Caki2 (cell line): ENCODE results near the gene TLCD1. TPM values are rescaled to one million over a fixed set of nuclear protein-coding genes. Genes with fewer than 3 reads are reported as not detected.

Source experiments
- DNase-seq: peaks from one replicate; pipeline ENCODE4 v3.0.0-alpha.2; 2015; ENCODE audit warnings: low read depth
- in situ Hi-C: cut with HindIII; loops from 2 replicates; pipeline ENCODE4 v1.10.0; 2016; ENCODE audit warnings: low sequenced_read_pairs, low pct_unique_long_range_greater_than_20kb, mixed read lengths
- total RNA-seq: library from RNA; depleted of rRNA; stranded (reverse); fragments of >200 nt; shearing (Covaris generic); gene quantifications from 2 replicates; pipeline ENCODE4 v1.2.3, GENCODE V29; 2014; ENCODE audit warnings: low replicate concordance

Gene TLCD1
- total RNA-seq, 1 experiment from 2014 or later: 43.5 TPM

- no peak for DNase-seq
- in situ Hi-C loops: no loop called here
Measured at GRCh38 chr17:28747801-28748750, 22.0 kb upstream of the TLCD1 start.

- in situ Hi-C loops: no loop called here
- DNase-seq: no peak
Measured at GRCh38 chr17:28747051-28747691, 21.1 kb upstream of the TLCD1 start.

GRCh38 chr17:28746611-28747050, 20.6 kb upstream of the TLCD1 start:
- DNase-seq: peak; percentile 93
- in situ Hi-C loops: no loop called here

DNA sequence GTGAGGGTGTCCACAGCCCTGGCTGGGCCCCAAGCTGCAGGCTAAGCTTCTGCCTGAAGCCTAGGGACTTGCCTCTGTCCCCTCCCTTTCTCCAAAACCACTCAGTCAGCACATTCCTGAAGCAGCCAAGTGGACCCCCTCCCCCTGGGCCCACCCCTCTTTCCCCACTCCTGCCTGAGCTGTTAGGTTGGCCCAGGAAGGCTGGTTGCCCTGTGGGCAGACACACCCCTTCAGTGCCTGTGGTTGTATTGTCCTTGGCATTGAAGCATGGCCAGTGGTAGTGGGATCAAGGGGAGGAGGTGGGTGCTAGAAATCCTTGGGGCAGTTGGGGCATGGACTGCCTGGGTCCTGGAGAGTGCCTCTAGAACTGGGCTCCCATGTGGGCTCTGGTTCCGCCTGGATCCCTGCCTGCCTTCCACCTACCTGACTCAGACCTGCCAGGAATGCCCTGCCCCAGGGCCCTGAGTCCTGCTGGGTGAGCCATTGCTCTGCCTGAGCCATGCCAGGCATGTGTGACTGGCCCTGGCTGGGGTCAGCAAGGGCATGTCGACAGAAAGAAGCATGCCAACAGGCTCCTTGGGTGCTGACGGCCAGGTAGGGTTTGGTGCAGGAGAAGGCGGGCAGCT, 19.9 kb upstream of the TLCD1 start:
- in situ Hi-C loops: no loop called here
- peak; percentile 81 for DNase-seq

DNA sequence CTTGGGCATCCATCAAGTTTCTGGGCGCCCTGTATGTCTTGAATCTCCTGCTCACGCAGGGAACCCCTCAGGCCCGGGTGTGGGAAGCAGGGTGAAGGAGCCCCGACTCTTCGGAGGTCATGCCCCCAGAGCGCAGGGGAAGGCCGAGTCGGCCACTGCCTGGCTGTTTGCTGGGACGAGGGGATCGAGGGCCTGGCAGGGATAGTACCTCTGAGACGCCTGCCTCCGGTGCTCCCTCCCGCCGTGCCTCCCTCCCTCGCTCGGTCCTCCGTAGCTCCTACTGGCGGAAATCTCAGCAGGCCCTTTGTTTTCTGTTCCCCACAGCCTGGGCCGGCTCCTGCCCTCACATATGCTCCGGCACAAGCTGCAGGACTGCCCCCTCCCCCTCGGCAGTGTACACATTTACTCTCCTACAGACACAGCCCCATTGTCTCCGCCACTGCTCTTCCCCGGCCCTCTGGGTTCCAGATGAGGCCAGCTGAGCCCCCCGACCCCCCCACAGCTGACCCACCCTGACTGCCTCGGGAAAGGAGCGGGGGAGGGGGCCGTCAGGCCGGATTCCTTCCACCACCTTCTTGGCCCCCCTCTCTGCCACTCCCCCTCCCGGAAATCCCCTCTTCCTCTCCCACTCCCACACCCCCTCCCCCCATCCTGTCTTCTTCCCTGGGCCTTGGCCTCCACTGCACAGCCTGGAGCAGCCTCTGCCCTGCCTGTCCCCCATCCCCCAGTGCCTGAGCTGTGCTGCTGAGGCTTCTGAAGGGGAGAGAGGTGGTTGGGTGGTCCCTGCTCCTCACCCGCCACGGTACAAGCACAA, 19.1 kb upstream of the TLCD1 start:
- DNase-seq: peak; percentile 39
- in situ Hi-C loops: no loop called here

DNA sequence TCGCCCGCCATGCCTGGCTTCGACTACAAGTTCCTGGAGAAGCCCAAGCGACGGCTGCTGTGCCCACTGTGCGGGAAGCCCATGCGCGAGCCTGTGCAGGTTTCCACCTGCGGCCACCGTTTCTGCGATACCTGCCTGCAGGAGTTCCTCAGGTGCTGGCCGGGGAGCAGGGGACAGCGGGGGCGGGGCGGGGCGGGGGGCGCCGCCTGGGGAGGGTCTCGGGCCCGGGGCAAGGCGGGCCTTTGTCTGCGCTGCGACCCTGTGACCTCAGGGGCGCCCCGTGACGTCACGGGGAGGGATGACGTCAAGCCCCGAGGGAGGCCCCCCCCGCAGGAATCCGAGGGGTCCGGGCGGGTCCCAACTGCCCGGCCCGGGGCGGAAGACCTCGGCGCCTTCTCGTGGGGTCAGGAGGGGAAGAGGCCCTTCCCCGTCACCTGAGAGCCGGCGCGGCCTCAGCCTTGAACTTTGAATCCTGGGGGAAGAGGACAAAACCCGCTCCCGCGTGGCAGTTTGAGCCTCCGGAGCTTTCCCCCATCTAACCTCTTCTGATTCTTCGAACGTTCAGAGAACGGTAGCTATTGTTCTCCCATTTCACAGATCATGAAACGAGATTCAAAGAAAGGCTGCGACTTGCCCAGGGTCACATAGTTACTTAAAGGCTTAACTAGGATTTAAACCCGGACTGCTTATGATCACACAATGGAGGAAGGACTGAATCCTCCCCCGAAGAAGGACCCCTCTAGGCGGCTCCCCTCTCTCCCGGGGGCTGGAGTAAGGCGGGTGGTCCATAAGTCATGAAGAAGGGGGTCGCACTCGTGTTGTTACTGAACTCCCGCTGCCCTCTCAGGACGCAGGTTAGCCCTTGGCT, 18.3 kb upstream of the TLCD1 start:
- in situ Hi-C loops: no loop called here

GRCh38 chr17:28743243-28744103, 17.4 kb upstream of the TLCD1 start, which contains the start of gene TRAF4:
TSS of gene TRAF4 (plus strand) at chr17:28744011. CDS start at chr17:28744113, 102 bp downstream.
- peak; percentile 93 for DNase-seq
- in situ Hi-C loops: no loop called here

More for the DNA sequence above, 18.3 kb upstream of the TLCD1 start:
- DNase-seq: peak; percentile 43

DNA sequence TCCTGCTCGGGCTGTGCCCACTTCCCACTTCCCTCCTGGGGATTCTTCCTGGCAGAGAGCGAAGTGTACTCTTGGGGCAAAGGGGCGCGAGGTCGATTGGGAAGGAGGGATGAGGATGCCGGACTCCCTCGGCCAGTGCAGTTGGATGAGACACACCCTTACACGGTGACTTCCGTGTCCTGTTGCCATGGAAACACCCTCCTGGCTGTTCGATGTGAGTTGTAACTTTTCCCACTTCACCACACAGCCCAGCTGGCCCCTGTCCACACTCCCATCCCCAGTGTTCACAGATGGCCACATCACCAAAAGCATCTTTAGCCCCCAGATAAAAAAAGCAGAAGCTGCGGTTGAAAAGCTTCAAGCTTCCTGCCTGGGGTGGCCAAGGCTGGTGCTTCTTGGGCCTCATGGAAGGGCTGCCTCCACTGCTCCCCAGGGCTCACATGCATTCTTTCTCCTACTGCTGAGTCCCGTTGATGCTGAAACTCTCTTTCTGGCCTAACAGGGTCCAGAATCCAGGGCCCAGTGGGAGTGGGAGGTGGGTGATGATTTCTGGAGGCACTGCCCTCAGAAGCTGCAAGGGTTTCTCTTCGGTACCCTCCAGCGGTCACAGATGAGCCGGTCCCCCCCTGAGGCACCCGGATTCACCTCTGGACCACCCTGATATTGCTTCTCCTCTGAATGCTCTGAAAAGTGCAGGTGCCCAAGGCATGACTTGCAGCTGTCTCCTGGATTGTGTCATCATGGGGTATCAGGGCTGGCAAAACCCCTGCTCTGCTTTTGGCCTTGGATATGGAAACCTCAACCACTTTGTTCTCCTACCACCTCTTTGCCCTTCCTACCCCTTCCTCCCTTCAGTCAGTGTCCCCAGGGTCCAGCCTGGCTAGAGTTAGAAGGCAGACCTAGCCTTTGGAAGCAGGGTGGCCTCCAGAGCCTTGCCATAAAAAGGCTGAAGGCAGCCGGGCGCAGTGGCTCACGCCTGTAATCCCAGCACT, 15.6 kb upstream of the TLCD1 start:
- in situ Hi-C loops: no loop called here
- no peak for DNase-seq

DNA sequence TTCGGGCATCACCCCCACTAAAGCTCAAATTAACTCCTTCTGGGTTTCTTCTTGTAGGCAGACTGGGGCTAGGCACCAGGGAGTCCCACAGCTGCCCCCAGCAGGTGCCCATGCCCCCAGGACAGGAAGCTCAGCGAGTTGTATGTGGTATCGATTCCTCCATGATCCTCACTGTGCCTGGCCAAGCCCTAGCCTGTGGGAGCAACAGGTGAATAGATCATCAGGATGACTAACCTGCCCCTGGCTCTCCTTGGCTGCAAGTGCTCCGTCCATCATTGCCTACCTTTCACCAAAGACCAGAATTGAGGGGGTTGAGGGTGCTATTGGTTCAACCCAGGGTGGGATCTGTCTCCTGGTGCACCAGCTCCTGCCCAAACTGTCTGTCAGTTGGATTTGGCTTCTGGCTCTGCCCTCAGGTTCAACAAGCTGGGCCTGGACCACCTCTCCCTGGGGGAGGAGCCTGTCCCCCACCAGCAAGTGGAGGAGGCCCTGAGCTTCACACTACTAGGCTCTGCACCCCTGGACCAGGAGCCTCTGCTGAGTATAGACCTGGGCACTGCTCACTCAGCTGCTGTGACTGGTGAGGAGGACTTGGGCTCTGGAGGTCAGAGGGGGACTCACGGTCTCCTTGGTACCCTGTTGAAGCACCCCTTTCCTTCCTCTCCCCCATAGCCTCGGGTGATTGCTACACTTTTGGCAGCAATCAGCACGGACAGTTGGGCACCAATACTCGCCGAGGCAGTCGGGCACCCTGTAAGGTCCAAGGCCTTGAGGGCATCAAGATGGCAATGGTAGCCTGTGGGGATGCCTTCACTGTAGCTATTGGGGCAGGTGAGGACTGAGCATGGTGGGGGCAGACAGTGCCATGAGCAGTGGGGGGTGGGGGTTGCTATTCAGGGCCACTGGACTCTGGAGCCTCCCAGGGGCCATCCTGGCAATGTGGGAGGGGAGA, 14.6 kb upstream of the TLCD1 start:
- in situ Hi-C loops: no loop called here
- no peak for DNase-seq

DNA sequence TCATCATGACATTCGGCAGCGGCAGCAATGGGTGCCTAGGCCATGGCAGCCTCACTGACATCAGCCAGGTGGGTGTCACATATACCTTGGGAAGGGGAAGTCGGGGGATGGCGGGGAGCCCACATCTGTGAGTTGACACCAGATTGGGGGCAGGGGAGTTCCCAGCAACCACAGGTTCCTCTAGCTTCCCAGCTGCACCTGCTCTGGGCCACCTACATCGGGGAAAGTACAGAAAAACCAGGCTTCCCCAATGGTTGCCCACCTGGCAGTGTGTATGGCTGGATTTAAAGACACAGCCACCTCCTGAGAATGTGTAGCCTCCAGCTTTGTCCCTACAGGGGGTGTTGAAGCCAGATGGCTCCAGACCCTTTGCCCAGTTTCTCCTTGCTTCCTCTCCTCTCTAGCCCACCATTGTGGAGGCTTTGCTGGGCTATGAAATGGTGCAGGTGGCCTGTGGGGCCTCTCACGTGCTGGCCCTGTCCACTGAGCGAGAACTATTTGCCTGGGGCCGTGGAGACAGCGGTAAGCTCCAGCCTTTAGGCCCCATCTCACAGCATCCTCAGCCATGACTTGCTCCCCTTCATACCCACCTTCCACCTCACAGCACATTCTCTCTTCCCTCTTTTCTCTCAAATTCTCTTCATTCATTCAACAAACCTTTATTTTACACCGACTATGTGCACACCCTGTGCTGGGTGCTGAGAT, 12.8 kb upstream of the TLCD1 start:
- in situ Hi-C loops: no loop called here
- DNase-seq: no peak

- in situ Hi-C loops: no loop called here
- DNase-seq: peak; percentile 54
Measured at GRCh38 chr17:28737770-28738679, 12.0 kb upstream of the TLCD1 start.

DNA sequence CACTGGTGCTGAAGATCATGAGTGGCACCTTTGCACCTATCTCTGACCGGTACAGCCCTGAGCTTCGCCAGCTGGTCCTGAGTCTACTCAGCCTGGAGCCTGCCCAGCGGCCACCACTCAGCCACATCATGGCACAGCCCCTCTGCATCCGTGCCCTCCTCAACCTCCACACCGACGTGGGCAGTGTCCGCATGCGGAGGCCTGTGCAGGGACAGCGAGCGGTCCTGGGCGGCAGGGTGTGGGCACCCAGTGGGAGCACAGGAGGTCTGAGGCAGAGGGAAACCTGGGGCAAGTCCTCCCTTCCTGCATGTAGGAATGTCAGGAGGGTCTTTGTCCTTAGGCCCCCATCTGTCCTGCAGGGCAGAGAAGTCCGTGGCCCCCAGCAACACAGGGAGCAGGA, 11.3 kb upstream of the TLCD1 start:
- DNase-seq: no peak
- in situ Hi-C loops: no loop called here
